GM10266 (cell line): Measurements from ENCODE around the gene OR4N5.
"Not testable (repeated sequence)": the region's sequence is repeated elsewhere in the genome, so short reads cannot be mapped to it uniquely, and the experiment has no call there.

Source experiments
- DNase-seq: peaks from one replicate; pipeline ENCODE4 v3.0.0; 2012; ENCODE audit errors: extremely low spot score
- CTCF ChIP-seq: IDR thresholded peaks from 2 replicates; pipeline ENCODE4 v1.5.1; 2012; ENCODE audit warnings: mild to moderate bottlenecking, low read depth; ENCODE audit not compliant: control insufficient read depth, insufficient read depth; ENCODE audit errors: missing control alignments

OR4N5 gene

GRCh38 chr14:20143911-20144310 lies 5.3 kb downstream of the OR4N5 start:
- TF ChIP-seq CTCF = peak; percentile 2
- no peak for DNase-seq

- DNase-seq = no peak
- TF ChIP-seq CTCF = no peak
Observed at GRCh38 chr14:20144820-20145219, 6.2 kb downstream of the OR4N5 start.

GRCh38 chr14:20164462-20164861 lies 25.8 kb downstream of the OR4N5 start:
- no peak for TF ChIP-seq CTCF
- DNase-seq = no peak

- DNase-seq = no peak
- no peak for TF ChIP-seq CTCF
Observed at GRCh38 chr14:20167091-20167490, 28.5 kb downstream of the OR4N5 start.

- not testable (repeated sequence) for DNase-seq
Observed at GRCh38 chr14:20169852-20170251, 31.2 kb downstream of the OR4N5 start.

- DNase-seq = not testable (repeated sequence)
Observed at GRCh38 chr14:20174205-20174604, 35.6 kb downstream of the OR4N5 start.

- TF ChIP-seq CTCF = no peak
- no peak for DNase-seq
Observed at GRCh38 chr14:20176330-20176729, 37.7 kb downstream of the OR4N5 start.

- TF ChIP-seq CTCF = no peak
- no peak for DNase-seq
Observed at GRCh38 chr14:20177433-20177974, 38.9 kb downstream of the OR4N5 start.
